Panc1 (cell line): ENCODE measurements around the gene DNAH6. TPM values are rescaled to one million over a fixed set of nuclear protein-coding genes. Genes with fewer than 3 reads are reported as not detected.

Experiments
- ATAC-seq: fragments of 200-7000 bp; cut with Tn5 transposase; 2 replicates; pipeline ENCODE4 v1.9.1; 2020; ENCODE audit warnings: mild to moderate bottlenecking, moderate library complexity
- BruUV-seq: library from RNA; stranded (reverse); fragments of 400-500 nt; replicated peaks from 2 replicates; lab custom pipeline; 2021; lab: Mats Ljungman, UMichigan
- CTCF ChIA-PET: fragments of 300-600 bp; sonication (Branson Sonifier 250); formaldehyde crosslinking; loops from one replicate; lab custom pipeline; 2022; ENCODE audit warnings: antibody characterized with exemption; lab: Charles Lee
- POLR2A ChIA-PET: fragments of 300-600 bp; sonication (Branson Sonifier 250); formaldehyde crosslinking; loops from one replicate; lab custom pipeline; 2022; ENCODE audit warnings: antibody characterized with exemption; lab: Charles Lee
- DNase-seq: peaks from one replicate; pipeline ENCODE4 v3.0.0-alpha.2; 2010; ENCODE audit warnings: low read depth, low spot score
- H3K27ac ChIP-seq: 2 replicates; pipeline ENCODE4 v1.5.1; 2011; ENCODE audit warnings: mild to moderate bottlenecking, low read length, inconsistent platforms
- H3K27me3 ChIP-seq: fragments of 200-500 bp; sonication (Bioruptor generic); 2 replicates; pipeline ENCODE4 v1.6.0; 2014; ENCODE audit warnings: low read length, inconsistent platforms; ENCODE audit not compliant: control insufficient read depth, insufficient read depth
- H3K36me3 ChIP-seq: fragments of 200-500 bp; sonication (Bioruptor generic); 2 replicates; pipeline ENCODE4 v1.5.1; 2014; ENCODE audit warnings: inconsistent platforms, mild to moderate bottlenecking, low read length, moderate library complexity; ENCODE audit not compliant: control insufficient read depth, insufficient read depth
- H3K4me1 ChIP-seq: 2 replicates; pipeline ENCODE4 v1.5.1; 2011; ENCODE audit warnings: inconsistent platforms, mild to moderate bottlenecking, low read length, moderate library complexity; ENCODE audit not compliant: control insufficient read depth, insufficient read depth
- H3K4me3 ChIP-seq, 2 experiments: 2 replicates each; pipeline ENCODE4 v1.5.1; 2011 to 2012; ENCODE audit warnings: low read depth in 2 of 2, low read length in 2 of 2, mild to moderate bottlenecking in 2 of 2, inconsistent platforms in 1 of 2, moderate library complexity in 1 of 2
- H3K9me3 ChIP-seq: fragments of 200-500 bp; sonication (Bioruptor generic); 2 replicates; pipeline ENCODE4 v1.5.1; 2014; ENCODE audit warnings: low read depth, mild to moderate bottlenecking, inconsistent platforms, low read length, moderate library complexity; ENCODE audit not compliant: control insufficient read depth, insufficient read depth
- CTCF ChIP-seq: fragments of 450-650 bp; IDR thresholded peaks from 2 replicates; pipeline ENCODE4 v1.5.1; 2017; ENCODE audit warnings: mild to moderate bottlenecking
- POLR2AphosphoS5 ChIP-seq: IDR thresholded peaks from 2 replicates; pipeline ENCODE4 v1.6.1; 2012; ENCODE audit warnings: mild to moderate bottlenecking, low read depth, low read length, moderate library complexity
- REST ChIP-seq, 2 experiments: IDR thresholded peaks; 2 replicates each; pipeline ENCODE4 v1.6.1; 2011 to 2012; ENCODE audit warnings: low read depth in 2 of 2, control low read depth in 1 of 2, low read length in 1 of 2, mild to moderate bottlenecking in 1 of 2, moderate library complexity in 1 of 2; ENCODE audit not compliant: insufficient read depth in 1 of 2
- SIN3A ChIP-seq: IDR thresholded peaks from 2 replicates; pipeline ENCODE4 v1.6.1; 2012; ENCODE audit warnings: low read depth, mild to moderate bottlenecking, low read length, moderate library complexity, borderline replicate concordance; ENCODE audit not compliant: insufficient read depth
- TCF7L2 ChIP-seq: IDR thresholded peaks from 2 replicates; pipeline ENCODE4 v1.6.1; 2011; ENCODE audit warnings: mild to moderate bottlenecking, low read depth, low read length, inconsistent platforms
- in situ Hi-C: cut with HindIII; loops from 2 replicates; pipeline ENCODE4 v1.10.0; 2016; ENCODE audit warnings: low sequenced_read_pairs, low pct_unique_long_range_greater_than_20kb
- intact Hi-C: fragments of 100-400 bp; cut with micrococcal nuclease; formaldehyde crosslinking; loops from one replicate; pipeline ENCODE4 v1.10.0; 2022; ENCODE audit not compliant: unreplicated experiment
- total RNA-seq: library from RNA; stranded (reverse); gene quantifications from one replicate; pipeline ENCODE4 v1.2.1, GENCODE V29; 2021; ENCODE audit not compliant: unreplicated experiment

Gene DNAH6
- total RNA-seq, 1 experiment from 2014 or later, result 0.26 TPM

GRCh38 chr2:84478867-84479266, 37.4 kb upstream of the DNAH6 start:
- BruUV-seq, result no TSS peak
- Histone ChIP-seq H3K36me3 (no peaks in the 10 kb centered on the region), H3K4me3 (no peak overlapping the region), H3K27me3 (no peaks in the 10 kb centered on the region), H3K4me1 (no peaks in the 10 kb centered on the region), H3K9me3 (no peaks in the 10 kb centered on the region), H3K27ac (no peak overlapping the region)
- TF ChIP-seq REST (IDR thresholded peaks at IDR 0.05; ENCODE audit: insufficient read depth in 1 of 2, low read depth in 2 of 2, low read length in 1 of 2), result no peak
- no peak for TF ChIP-seq TCF7L2
- TF ChIP-seq POLR2AphosphoS5, result no peak
- TF ChIP-seq CTCF, result no peak
- TF ChIP-seq SIN3A, result no peak
- CTCF ChIA-PET, result no interaction called here
- intact Hi-C loops, result no loop called here
- POLR2A ChIA-PET, result no interaction called here
- ATAC-seq (no peak), DNase-seq (no peak)
- in situ Hi-C loops, result no loop called here

- no peaks in the 10 kb centered on the region for H3K4me1 ChIP-seq
- in situ Hi-C loops (no loop called here), intact Hi-C loops (no loop called here)
- POLR2A ChIA-PET, result no interaction called here
- ATAC-seq (no peak), DNase-seq (no peak)
- no TSS peak for BruUV-seq
- TF ChIP-seq SIN3A, result no peak
- no peak for TF ChIP-seq TCF7L2
- no peak for TF ChIP-seq CTCF
- TF ChIP-seq REST (IDR thresholded peaks at IDR 0.05; ENCODE audit: insufficient read depth in 1 of 2, low read depth in 2 of 2, low read length in 1 of 2), result no peak
- no peak for TF ChIP-seq POLR2AphosphoS5
- H3K27ac ChIP-seq, result no peak overlapping the region
- no peaks in the 10 kb centered on the region for H3K9me3 ChIP-seq
- CTCF ChIA-PET, result no interaction called here
- no peak overlapping the region for H3K4me3 ChIP-seq
- no peaks in the 10 kb centered on the region for H3K36me3 ChIP-seq
- no peaks in the 10 kb centered on the region for H3K27me3 ChIP-seq
These were observed 34.6 kb upstream of the DNAH6 start for GRCh38 chr2:84481702-84482101.
